ENCODE results near the gene PLEKHH1.

PLEKHH1 gene

GRCh38 chr14:67532998-67533753, at the start of gene PLEKHH1:
PLEKHH1 (plus strand) TSS chr14:67533290; CDS start chr14:67541868, 8,578 bp downstream.
- peak; percentile 46 to 48 for DNase-seq (ENCODE audit: low read depth in 2 of 2)

DNA sequence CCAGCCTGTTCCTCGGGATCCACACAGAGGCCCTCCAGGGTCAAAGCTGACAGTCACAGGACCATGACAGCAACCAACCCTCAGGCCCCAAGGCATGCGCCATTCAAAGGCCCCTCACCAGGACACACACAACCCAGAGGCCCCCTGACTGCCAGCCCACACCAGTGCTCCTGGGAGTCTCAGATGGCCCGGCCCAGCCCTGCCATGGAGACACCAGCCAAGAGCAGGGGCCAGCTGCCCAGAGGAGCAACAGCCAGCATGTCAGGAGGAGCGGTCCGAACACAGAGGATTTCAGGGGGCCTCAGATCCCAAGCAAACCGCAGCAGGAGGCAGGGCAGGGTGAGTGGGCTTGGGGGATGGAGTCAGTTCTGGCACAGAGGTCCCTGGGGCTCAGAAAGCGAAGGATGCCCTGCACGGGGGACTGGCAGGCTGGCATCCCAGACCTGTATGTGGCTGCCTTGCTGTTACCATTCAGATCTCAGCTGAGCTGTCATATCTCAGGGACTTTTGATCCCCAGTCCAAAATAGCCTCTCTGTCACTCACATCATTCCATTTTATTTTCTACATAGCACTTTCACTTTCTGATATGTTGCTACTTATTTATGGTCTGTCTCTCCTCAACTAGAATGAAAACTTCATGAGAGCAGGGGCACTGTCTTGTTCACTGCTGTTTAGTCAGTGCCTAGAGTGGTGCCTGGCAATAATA, 49.4 kb upstream of the PLEKHH1 start:
- DNase-seq (ENCODE audit: low read depth in 2 of 2), result no peak

DNA sequence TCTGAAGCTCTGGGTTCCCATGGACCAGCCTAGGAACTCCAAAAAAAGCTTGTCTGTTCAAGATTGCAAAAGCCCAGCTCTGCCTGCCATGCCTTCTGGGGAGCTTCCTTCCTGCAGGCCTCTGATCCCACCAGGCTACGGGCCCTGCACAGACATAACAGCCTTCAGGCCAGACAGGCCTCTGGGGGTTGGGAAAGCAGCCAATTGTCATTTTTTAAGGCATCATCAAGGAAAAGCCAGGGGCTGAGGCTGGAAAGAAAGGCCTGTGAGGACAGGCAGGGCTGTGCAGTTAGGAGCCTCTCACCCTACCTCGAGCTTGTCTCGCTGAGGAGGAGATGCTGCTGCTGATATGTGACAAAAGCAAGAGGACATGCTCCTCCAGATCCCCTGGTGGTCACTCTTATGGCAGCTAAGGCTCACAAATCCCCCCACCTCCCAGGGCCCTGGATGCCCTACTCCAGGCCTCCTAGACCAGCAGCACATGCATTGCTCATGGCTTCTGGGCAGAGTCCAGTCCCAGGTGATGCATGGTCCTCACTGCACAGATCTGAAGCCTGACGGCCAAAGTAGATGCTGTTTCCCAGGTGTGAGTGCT, 47.5 kb upstream of the PLEKHH1 start:
- DNase-seq (ENCODE audit: low read depth in 2 of 2), result no peak

- DNase-seq (ENCODE audit: low read depth in 2 of 2), result no peak
These were observed 46.2 kb upstream of the PLEKHH1 start for GRCh38 chr14:67486890-67487289.

DNA sequence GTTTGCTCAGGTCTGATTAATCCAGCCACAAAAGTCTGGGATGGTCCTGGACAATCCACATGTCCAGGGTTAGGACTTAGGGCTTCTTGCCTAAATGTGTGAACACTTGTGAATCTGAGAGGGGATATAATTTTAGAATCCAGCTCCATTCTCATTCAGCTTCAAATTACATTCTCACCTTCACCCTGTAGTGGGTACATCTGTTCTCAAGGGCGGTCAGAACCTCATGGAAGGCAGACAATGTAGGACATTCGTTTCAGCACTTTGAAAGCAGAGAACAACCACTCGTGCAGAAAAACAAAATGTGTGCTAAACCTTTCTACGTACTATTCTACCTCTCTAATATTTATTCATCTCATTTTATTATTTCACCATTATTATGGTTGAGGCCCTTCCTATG, 45.8 kb upstream of the PLEKHH1 start:
- DNase-seq (ENCODE audit: low read depth in 2 of 2), result no peak

DNA sequence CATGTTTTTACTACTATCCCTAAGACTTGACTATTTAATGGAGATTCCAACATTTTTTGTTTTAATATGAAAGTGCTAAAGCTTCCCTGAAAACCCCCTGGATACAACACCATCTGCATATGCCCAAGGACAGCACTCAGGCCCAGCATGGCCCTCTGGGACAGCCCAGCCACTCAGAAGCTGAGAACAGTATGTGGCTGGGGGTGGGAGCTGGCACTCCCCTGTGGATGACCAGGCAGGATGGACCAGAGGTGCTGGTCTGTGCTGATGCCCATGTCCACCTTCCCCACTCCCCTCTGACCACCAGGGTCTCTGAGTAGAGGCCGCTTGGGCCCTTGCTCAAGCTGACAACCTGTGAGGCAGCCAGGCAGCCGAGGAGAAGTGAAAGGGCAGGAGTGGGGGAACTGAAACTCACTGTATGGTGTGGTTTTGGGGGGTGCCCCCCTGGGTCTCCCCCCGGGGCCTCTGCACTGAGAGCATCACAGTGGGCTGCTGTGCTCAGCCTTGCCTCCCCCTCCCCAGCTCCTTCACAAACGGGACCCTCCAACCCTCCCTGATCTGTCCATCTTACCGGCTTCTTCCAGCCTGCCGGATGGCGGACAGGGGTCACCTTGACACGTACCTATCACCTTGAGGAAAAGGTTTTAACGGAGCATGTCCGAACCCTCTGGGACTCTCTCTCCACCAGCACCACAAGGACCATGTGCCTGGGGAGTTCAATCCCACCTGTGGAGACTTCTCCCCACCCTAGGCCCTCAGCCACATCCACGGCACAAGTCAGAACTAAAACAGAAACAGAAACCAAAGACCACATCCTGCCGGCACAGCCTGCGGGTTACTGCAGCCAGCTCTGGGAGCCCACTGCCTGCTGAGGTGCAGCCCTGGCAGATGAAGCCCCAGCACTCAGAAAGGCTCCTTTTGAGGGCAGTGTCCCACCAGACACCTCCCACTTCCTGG, 44.9 kb upstream of the PLEKHH1 start, which contains the start of gene TMEM229B:
TSS of gene TMEM229B (minus strand) at position 785 of the 957 bp plus-strand sequence. CDS start 14,798 bp downstream, outside the sequence.
- peak; percentile 64 to 74 for DNase-seq (ENCODE audit: low read depth in 2 of 2)

DNA sequence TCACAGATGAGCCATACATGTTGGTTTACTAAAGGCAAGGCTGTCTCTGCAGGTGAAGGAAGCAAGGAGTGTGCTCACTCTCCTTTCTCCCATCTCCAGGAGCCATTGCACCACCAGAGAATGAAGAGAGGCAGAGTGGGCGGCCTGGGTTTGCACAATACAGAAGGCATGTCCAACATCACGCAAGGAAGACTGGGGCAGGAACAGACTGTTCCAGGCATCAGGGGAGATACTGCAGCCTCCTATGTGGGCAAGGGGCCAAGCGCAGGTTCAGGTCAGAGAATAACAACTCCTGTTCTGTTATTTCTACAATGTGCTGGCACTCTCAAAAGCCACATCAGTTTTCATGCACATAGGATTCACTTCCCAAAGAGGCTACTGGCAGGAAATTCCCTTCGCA, 42.9 kb upstream of the PLEKHH1 start:
- DNase-seq (ENCODE audit: low read depth in 2 of 2), result no peak

DNA sequence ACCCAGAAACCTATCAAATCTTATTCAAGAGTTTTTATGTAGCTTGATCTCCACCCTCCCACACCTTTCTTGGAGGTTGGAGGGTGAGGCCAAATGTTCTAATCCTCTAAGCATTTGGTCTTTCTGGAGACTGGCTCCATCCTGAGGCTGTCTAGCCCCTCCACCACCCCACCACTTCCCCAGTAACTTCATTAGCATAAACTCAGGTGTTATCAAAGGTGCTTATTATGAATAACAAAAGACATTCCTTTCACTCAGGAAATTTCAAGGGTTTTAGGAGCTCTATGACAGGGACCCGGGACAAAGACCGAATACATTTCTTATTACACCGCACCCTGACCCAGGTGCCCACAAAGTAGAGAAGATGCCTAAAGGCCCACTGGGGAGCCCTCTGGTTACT, 41.8 kb upstream of the PLEKHH1 start:
- no peak for DNase-seq (ENCODE audit: low read depth in 2 of 2)

DNA sequence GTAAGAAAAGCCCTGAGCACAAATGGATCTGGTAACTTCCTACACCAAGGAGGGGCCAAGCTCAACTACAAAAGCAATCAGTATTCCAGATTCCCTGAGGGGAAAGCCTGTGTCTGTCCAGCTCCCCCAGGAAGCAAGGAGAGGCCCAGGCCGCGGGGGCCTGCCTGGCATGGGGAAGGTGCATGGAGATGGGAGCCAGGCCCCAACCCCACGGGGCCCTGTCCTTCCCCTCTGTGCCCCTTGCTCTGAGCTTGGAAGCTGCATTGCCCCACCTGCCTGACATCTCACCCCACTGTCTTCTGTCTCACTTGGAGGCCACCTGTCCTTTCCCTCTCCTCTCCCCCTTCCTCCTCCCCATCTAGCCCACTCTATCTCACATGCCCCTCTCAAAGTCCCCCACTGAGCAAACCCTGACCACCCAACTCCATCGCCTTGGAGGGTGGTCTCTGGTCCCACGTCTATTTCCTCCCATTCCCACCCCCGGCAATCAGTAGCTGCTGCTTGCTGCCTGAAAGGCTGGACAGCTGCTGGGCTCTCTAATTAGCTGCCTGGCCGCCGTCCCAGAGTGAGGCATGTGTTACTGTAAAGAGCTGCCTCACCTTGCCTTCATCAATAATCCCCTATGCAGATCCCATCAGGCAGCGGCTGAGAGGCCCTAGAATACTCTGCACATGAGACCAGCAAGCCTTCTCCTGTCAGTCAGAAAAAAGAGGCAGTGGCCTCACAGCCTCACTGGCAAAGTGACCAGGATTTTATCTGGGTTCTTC, 41.2 kb upstream of the PLEKHH1 start:
- no peak for DNase-seq (ENCODE audit: low read depth in 2 of 2)

- DNase-seq (ENCODE audit: low read depth in 2 of 2), result no peak
These were observed 40.6 kb upstream of the PLEKHH1 start for GRCh38 chr14:67492538-67492937.

DNA sequence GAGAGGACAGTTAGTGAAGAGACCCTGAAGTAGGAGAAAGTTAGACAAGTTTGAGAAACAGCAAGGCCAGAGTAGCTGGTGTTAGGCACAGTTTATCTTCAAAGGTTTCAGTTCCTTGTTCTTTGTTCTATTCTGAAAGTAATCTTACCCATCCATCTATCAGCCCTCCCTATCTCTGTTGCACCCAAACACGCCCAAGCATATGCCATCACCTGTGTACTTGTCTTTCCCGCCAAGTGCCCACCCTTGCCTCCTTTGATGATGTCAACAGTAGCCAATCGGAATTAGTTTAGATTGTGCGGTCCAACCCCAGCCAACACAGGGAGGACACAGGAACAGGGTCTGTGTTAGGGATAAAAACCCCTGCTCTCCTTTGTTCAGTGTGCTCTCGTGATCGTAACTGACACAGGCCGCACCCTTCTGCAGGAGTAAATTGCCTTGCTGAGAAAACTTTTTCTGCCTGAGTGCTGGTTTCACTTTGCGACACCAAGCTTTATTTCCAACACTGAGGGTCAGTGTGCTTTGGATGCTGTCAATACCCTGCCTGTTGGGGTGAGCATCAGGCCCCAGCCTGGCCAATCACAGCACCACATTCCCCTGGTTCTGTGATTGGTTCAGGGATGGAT, 39.9 kb upstream of the PLEKHH1 start:
- DNase-seq (ENCODE audit: low read depth in 2 of 2), result no peak

DNA sequence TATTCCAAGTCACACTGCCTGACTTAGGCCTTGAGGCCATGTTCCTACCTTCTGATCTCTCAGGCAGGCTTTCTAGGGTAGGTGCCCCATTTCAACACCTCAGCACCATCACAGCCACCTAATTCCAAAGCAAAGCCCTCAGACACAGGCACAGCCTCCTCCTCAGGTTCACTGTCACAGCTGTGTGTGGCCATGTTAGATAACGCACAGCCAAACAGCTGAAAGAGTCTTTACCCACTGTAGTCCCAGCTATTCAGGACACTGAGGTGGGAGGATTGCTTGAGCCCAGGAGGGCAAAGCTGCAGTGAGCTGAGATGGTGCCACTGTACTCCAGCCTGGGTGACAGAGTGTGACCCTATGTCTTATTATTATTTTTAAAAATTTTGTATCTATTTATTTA, 37.3 kb upstream of the PLEKHH1 start:
- DNase-seq (ENCODE audit: low read depth in 2 of 2), result no peak

DNA sequence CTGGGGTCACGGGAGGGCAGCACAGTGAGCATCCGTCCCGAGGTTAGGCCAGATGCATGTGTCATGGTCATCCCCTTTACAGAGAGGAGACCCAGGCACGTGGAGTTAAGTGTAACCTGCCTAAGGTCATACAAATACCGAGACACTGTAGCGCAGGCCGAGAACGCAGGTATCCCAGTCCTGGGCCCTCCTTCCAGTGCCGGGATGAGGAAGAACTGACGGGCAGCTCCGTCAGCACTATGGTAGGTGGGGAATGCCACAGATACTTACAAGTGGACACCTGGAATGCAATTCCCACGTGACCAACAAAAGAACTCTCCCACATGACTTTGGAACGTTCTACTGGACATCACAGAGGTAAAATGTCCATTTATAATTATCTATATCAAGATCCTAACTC, 35.9 kb upstream of the PLEKHH1 start:
- no peak for DNase-seq (ENCODE audit: low read depth in 2 of 2)

GRCh38 chr14:67497716-67498115, 35.4 kb upstream of the PLEKHH1 start:
- no peak for DNase-seq (ENCODE audit: low read depth in 2 of 2)

GRCh38 chr14:67500981-67501380, 32.1 kb upstream of the PLEKHH1 start:
- no peak for DNase-seq (ENCODE audit: low read depth in 2 of 2)

GRCh38 chr14:67501670-67502069, 31.4 kb upstream of the PLEKHH1 start:
- no peak for DNase-seq (ENCODE audit: low read depth in 2 of 2)

DNA sequence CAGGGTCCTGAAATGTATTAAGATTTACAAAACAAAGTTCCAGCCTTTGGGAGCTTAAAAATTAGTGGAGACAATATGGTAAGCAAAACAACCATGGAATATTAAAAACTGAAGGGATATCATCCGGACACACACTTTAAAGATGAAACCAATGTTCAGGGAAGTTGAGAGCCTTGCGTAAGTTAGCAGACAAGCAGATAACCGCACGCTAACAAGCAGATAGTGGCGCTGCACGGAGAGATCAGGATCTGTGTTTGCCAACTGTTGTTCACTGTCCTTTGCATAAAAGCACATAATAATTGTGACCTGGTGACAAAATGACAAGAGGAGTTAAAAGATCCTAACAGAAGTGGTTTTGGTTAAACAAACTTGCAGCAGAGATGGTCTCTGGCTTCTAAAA, 30.2 kb upstream of the PLEKHH1 start:
- no peak for DNase-seq (ENCODE audit: low read depth in 2 of 2)

DNA sequence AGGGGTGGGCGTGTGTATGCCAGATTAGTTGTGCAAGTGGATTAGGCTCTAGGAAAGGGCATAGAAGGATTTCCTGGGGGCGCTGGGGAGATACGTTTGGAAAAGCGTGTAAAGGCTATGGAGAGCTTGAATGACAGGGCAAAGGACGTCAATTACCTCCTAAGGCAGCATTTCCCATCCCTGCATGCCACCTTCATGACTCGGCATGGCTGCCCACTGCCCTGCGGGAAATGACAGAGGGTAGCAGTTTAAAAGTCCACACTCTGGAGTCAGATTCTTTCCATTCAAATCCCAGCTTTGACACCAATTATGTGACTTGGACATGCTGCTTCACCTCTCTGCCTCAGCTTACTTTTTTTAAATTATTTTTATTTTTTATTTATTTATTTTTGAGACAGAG, 29.8 kb upstream of the PLEKHH1 start:
- no peak for DNase-seq (ENCODE audit: low read depth in 2 of 2)

- DNase-seq (ENCODE audit: low read depth in 2 of 2), result no peak
These were observed 27.8 kb upstream of the PLEKHH1 start for GRCh38 chr14:67505254-67505653.

DNA sequence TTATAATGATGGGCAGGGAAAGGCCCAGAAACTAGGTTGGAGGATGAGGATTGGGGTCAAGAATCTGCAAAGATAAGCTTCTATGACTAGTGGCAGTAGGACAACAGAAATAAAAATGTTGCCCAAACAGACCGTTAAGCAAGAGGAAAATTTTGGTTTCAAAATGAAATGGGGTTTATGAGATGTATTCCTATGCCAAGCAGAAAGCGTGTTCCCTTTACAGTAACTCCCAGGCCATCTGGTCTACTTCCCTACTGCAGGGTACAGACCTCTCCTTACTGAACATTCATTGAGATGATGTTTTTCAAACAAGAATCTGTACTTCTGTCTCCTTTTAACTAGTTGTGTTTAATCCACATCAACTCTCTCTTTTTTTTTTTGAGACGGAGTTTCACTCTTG, 24.1 kb upstream of the PLEKHH1 start:
- DNase-seq (ENCODE audit: low read depth in 2 of 2), result no peak
